HEK293T (cell line): ENCODE data around the gene NIN.

Experiments used
- BHLHE40 ChIP-seq: fragments of 450-650 bp; IDR thresholded peaks from 2 replicates; pipeline ENCODE4 v1.6.1; 2016; ENCODE audit warnings: mild to moderate bottlenecking, moderate library complexity, borderline replicate concordance
- ELF4 ChIP-seq: fragments of 450-650 bp; IDR thresholded peaks from 2 replicates; pipeline ENCODE4 v1.6.1; 2017; ENCODE audit warnings: antibody characterized with exemption
- FOXK2 ChIP-seq: fragments of 450-650 bp; IDR thresholded peaks from 2 replicates; pipeline ENCODE4 v1.6.1; 2016; ENCODE audit warnings: mild to moderate bottlenecking
- FOXM1 ChIP-seq: fragments of 450-650 bp; IDR thresholded peaks from 2 replicates; pipeline ENCODE4 v1.6.1; 2017; ENCODE audit warnings: mild to moderate bottlenecking, borderline replicate concordance
- HDGF ChIP-seq: fragments of 450-650 bp; IDR thresholded peaks from 2 replicates; pipeline ENCODE4 v1.6.1; 2017; ENCODE audit warnings: antibody characterized with exemption, borderline replicate concordance
- LEF1 ChIP-seq: fragments of 450-650 bp; IDR thresholded peaks from 2 replicates; pipeline ENCODE4 v1.6.1; 2017; ENCODE audit warnings: mild to moderate bottlenecking, borderline replicate concordance
- NFRKB ChIP-seq: fragments of 450-650 bp; IDR thresholded peaks from 2 replicates; pipeline ENCODE4 v1.6.1; 2016; ENCODE audit warnings: mild to moderate bottlenecking, moderate library complexity
- PKNOX1 ChIP-seq: fragments of 450-650 bp; IDR thresholded peaks from 2 replicates; pipeline ENCODE4 v1.6.1; 2016
- SP1 ChIP-seq: fragments of 450-650 bp; IDR thresholded peaks from 2 replicates; pipeline ENCODE4 v1.6.1; 2017
- SUZ12 ChIP-seq: fragments of 450-650 bp; IDR thresholded peaks from 2 replicates; pipeline ENCODE4 v1.6.1; 2016; ENCODE audit warnings: mild to moderate bottlenecking
- ZNF384 ChIP-seq: fragments of 450-650 bp; IDR thresholded peaks from 2 replicates; pipeline ENCODE4 v1.6.1; 2016

DNA sequence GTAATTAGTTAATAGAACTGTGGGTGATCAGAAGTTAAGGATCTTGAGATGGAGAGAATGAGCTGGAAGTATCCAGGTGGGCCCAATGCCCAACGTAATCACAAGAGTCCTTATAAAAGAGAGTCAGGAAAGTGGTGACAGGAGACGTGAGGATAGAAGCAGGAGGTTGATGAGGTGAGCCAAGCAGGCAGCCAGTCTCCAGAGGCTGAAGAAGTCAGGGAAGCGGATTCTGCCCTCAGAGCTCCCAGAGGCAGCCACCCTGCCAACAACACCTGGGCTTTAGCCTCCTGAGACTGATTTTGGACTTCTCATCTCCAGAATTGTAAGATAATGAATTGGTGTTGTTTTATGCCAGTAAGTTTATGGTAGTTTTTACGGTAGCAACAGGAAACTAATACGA lies 152.8 kb downstream of the NIN start:
- no peak for TF ChIP-seq HDGF
- no peak for TF ChIP-seq ZNF384
- TF ChIP-seq ELF4, result no peak
- no peak for TF ChIP-seq LEF1
- no peak for TF ChIP-seq FOXM1
- no peak for TF ChIP-seq FOXK2
- TF ChIP-seq SUZ12, result no peak
- TF ChIP-seq SP1, result no peak
- no peak for TF ChIP-seq NFRKB
- no peak for TF ChIP-seq PKNOX1
- TF ChIP-seq BHLHE40, result no peak
